Epithelial cell of proximal tubule (primary cell): Measurements from ENCODE around the gene CD180. TPM values are rescaled to one million over a fixed set of nuclear protein-coding genes. Genes with fewer than 3 reads are reported as not detected.
A peak's percentile ranks its signal among the peaks of the same experiment; 100 is the strongest.

ENCODE experiments used
- DNase-seq: peaks from one replicate; pipeline ENCODE4 v3.0.0-alpha.2; 2011; ENCODE audit warnings: low read depth
- H3K4me3 ChIP-seq: 2 replicates; pipeline ENCODE4 v1.5.1; 2011; ENCODE audit warnings: low read depth, mild to moderate bottlenecking, low read length
- CTCF ChIP-seq: conservative IDR thresholded peaks from 2 replicates; pipeline ENCODE4 v1.5.1; 2012; ENCODE audit warnings: low read depth, mild to moderate bottlenecking, low read length
- total RNA-seq: library from RNA; depleted of rRNA; stranded (reverse); fragments of >200 nt; gene quantifications from 2 replicates; pipeline ENCODE4 v1.2.3, GENCODE V29; 2015

Gene CD180
- total RNA-seq, 1 donor from 2014 or later: not detected

DNA sequence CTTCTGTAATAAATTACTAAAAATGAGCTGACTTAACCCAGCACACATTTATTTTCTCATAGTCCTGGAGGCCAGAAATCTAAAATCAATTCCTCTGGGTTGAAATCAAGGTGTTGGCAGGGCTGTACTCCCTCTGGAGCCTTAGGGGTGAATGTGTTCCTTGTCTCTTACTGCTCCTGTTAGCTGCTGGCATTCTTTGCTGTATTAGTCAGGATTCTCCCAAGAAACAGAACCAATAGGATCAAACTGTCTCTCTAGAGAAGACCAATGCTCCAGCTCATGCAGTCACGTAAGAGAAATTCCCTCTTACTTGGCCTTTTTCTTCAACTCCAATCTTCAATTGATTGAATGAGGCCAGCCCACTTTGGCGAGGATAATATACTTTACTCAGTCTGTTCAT, 15.3 kb upstream of the CD180 start:
- peak; percentile 21 for TF ChIP-seq CTCF
- H3K4me3 ChIP-seq: no peak overlapping the region
- DNase-seq: peak; percentile 73

GRCh38 chr5:67209141-67209771, 12.7 kb upstream of the CD180 start:
- H3K4me3 ChIP-seq: no peak overlapping the region
- peak; percentile 30 for DNase-seq
- TF ChIP-seq CTCF: peak; percentile 69

GRCh38 chr5:67208403-67208802, 11.8 kb upstream of the CD180 start:
- TF ChIP-seq CTCF: no peak
- no peak overlapping the region for H3K4me3 ChIP-seq
- no peak for DNase-seq

DNA sequence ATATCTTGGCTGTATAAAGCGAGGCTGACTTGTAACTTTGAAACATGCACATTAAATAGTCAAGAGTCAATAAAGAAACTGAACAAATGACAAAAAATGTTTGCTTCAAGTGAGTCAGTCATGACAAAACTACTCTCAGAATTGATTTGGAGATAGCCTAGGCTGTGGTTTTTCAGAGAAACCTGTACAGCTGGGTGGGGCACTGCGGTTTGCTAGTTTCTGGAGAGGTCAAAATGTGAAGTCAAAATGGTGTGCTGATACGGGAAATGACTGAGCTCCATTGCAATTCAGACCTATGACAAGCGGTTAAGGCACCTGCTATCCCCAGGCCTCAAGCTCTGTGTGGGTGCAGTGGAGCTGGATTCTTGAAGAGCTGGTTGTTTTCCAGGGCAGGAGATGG, 10.3 kb upstream of the CD180 start:
- no peak for TF ChIP-seq CTCF
- peak; percentile 19 for DNase-seq
- no peak overlapping the region for H3K4me3 ChIP-seq

- no peak for TF ChIP-seq CTCF
- no peak for DNase-seq
- H3K4me3 ChIP-seq: no peak overlapping the region
These were observed 9.9 kb upstream of the CD180 start for GRCh38 chr5:67206461-67206860.

DNA sequence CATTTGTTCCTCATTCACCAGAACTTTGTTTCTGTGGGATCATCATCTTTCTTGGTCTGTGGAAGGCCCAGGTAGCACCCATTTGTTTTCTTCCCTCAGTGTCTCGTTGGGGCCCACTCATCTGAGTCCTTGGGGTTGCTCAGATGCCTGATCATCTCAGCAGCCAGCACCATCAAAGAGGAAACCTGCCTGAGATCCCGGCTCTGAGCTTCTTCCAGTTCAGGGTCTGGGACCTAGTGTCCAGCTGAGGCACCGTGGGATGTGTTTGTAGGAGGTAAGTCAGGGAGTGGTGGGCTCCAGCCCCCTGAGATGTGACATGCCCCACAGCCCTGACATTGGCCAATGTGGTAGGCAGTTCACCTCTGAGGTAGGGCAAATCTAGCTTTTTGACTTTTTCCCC, 9.4 kb upstream of the CD180 start:
- TF ChIP-seq CTCF: no peak
- DNase-seq: no peak
- no peak overlapping the region for H3K4me3 ChIP-seq

DNA sequence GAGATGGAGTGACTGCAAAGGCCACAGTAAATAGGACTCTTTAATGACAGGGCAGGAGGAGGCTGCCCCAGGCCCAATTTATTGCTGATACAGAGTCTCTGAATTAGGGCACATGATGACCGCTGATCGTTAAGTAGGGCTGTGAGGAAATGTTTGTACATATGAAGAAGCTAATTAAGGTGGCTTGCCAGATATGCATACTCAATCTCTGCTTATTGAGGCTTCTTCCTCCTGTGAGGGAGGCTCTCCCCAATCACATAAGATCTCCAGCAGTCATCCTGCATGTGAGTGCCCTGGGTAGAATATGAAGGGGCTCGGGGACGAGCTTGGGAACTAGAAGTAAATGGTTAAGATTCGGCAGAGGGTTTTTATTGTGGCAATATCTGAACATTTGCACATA, 8.2 kb upstream of the CD180 start:
- no peak for DNase-seq
- no peak overlapping the region for H3K4me3 ChIP-seq
- TF ChIP-seq CTCF: no peak
